HFF-Myc (cell line): ENCODE data around the gene TMBIM6.

Experiments
- DNase-seq: peaks from one replicate; pipeline ENCODE4 v3.0.0-alpha.2; 2011; ENCODE audit warnings: low read depth; ENCODE audit errors: extremely low read depth
- H3K4me3 ChIP-seq: replicated peaks from 2 replicates; pipeline ENCODE4 v1.5.1; 2011; ENCODE audit warnings: low read depth, mild to moderate bottlenecking, control low read depth, low read length
- CTCF ChIP-seq: IDR thresholded peaks from 2 replicates; pipeline ENCODE4 v1.5.1; 2012; ENCODE audit warnings: mild to moderate bottlenecking, low read depth, low read length, control low read depth; ENCODE audit errors: missing control alignments

The TMBIM6 gene

DNA sequence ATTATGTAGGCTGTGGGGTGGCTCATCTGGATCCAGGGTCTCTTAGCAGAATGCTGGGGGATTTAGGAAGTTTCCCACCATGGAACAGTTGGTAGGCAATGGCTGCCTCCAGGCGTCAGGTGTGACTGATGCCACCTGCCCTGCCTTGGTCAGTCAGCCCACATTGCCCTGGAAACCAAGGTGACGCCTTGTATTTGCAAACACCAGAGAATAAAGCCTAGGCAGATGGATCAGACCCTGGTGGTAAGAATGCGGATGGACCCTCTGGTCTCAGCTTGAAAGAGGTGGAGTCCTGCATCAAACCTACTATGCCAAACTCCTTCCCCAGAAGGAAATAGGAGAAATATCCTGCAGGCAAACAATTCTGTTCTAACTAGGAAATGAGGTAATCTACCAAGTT is 48.6 kb downstream of the TMBIM6 start:
- TF ChIP-seq CTCF: peak; percentile 13
- no peak overlapping the region for H3K4me3 ChIP-seq
- no peak for DNase-seq

DNA sequence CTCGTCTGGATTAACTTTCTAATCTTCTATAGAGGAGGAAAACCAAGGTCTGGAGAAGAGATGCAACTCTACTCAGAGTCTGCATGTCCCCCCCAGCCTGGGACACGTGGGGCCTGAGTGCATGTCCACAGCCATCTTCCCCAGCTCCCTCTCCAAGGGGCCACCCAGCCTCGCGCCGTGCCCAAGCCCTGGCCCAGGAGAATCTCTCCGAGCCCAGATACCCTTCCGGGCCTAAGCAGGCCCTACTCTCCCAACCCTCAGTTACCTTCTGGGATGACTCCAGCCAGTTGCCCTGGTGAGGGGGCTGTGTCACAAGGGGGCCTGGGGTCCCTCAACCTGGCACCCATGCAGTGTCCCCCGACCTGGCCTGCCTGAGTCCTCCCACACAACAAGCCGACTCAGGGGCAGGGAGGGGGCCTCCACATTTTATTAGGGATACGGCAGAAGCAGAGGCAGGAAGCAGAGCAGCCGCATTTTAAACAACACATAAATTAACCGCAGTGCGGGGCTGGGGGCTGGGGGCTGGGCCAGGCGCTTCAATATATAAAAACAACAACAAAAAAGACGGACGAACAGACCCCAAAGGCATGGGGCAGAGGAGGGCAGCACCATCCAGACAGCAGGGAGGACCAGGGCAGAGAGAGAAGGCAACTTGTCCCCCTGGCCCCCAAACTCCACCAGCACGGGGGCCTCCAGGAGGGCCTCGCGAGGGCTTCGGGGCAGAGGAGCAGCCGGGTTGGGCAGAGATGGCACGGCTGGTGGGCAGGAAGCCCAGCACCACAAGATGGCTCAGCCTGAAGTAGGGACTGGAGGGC is 49.6 kb downstream of the TMBIM6 start:
- DNase-seq: no peak
- no peak for TF ChIP-seq CTCF
- no peak overlapping the region for H3K4me3 ChIP-seq

DNA sequence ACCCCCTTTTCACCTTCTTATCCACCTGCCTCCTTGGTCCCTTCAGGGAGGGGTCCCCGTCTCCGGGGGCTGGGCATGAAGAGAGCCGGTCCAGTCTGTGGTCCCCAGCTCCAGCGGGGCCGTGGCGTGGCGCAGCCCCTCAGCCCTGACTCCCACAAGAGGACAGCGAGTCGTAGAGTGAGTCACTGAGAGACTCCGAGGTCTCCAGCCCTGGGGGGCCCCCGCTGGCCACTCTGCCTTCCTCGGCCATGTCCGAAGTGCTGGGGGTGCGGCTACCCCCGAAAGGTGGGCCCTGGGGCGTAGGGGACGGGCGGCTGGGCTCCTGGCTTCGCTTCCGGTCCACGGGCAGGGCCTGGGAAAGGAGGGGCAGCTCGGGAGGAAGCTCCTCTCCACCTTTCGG is 50.3 kb downstream of the TMBIM6 start:
- DNase-seq: no peak
- no peak for TF ChIP-seq CTCF
- no peak overlapping the region for H3K4me3 ChIP-seq

GRCh38 chr12:49792181-49792970 is 51.0 kb downstream of the TMBIM6 start:
- no peak overlapping the region for H3K4me3 ChIP-seq
- no peak for DNase-seq
- TF ChIP-seq CTCF: no peak

DNA sequence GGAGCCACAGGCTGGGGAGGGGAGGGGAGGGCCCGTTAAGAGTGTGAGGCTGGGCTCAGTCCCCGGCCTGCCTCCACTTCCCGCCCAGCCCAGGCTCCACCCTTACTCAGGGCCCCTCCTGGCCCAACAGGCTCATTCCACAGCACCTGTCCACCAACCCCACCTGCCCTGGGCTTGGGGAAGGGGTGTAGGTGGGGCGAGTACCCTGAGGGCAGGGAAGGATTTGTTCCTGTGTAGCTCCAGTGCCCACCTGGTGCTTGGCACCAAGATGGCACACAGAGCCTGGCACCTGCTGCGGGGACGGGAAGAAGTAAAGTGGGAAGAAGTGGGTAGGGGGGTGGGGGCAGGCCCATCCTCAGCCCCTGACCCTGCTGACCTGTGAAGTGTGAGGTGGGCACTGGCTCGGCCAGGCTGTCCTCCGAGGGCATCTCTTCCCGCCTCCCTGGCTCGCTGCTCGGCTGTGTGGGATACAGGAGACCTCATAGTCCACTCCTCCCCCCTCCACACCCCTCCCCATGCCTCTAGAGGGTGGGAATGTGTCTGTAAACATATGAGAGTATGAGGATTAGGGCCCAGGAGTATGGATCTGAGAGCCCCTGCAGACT is 51.7 kb downstream of the TMBIM6 start:
- no peak for DNase-seq
- no peak for TF ChIP-seq CTCF
- H3K4me3 ChIP-seq: no peak overlapping the region

GRCh38 chr12:49793620-49794019 is 52.3 kb downstream of the TMBIM6 start:
- no peak for TF ChIP-seq CTCF
- no peak overlapping the region for H3K4me3 ChIP-seq
- DNase-seq: no peak
